Transverse colon (tissue), 4 donors: ENCODE data around the gene ZFHX2. TPM values are rescaled to one million over a fixed set of nuclear protein-coding genes. Genes with fewer than 3 reads are reported as not detected.

Experiments used
- DNase-seq: peaks from one replicate; pipeline ENCODE4 v3.0.0-alpha.2; 2019
- H3K27ac ChIP-seq, 4 donors: fragments of 200-600 bp; sonication (generic); 2 replicates each; pipeline ENCODE4 v1.5.1; 2016 to 2018; ENCODE audit warnings: inconsistent platforms in 4 of 4
- H3K27me3 ChIP-seq: fragments of 200-600 bp; sonication (generic); 2 replicates; pipeline ENCODE4 v1.5.1; 2017; ENCODE audit warnings: inconsistent platforms
- H3K36me3 ChIP-seq, 4 donors: fragments of 200-600 bp; sonication (generic); 2 replicates each; pipeline ENCODE4 v1.5.1; 2017 to 2019; ENCODE audit warnings: inconsistent platforms in 4 of 4
- H3K4me1 ChIP-seq, 4 donors: fragments of 200-600 bp; sonication (generic); 2 replicates each; pipeline ENCODE4 v1.5.1; 2017 to 2020; ENCODE audit warnings: inconsistent platforms in 4 of 4
- H3K4me3 ChIP-seq, 4 donors: fragments of 200-600 bp; sonication (generic); 1 replicate in 1 of 4; 2 replicates in 3 of 4; pipeline versions ENCODE4 v1.5.1 to v1.6.1; 2017 to 2019; ENCODE audit warnings: inconsistent platforms in 4 of 4
- H3K9me3 ChIP-seq, 2 donors: fragments of 200-600 bp; sonication (generic); 2 replicates each; pipeline ENCODE4 v1.5.1; 2017 to 2019; ENCODE audit warnings: inconsistent platforms in 2 of 2
- CTCF ChIP-seq, 5 experiments: fragments of 200-600 bp in 3 of 5; fragments of 450-650 bp in 2 of 5; sonication (generic) in 3 of 5; IDR thresholded peaks; 1 replicate in 2 of 5; 2 replicates in 3 of 5; pipeline ENCODE4 v1.5.1; 2016 to 2017; ENCODE audit warnings: antibody characterized with exemption in 5 of 5, inconsistent platforms in 3 of 5, mild to moderate bottlenecking in 2 of 5, moderate library complexity in 1 of 5
- EP300 ChIP-seq: sonication (generic); formaldehyde crosslinking; IDR thresholded peaks from one replicate; pipeline ENCODE4 v1.6.1; 2017; ENCODE audit warnings: antibody characterized with exemption, low read depth
- POLR2A ChIP-seq: fragments of 450-650 bp; IDR thresholded peaks from one replicate; pipeline ENCODE4 v1.6.1; 2016; ENCODE audit warnings: antibody characterized with exemption, mild to moderate bottlenecking, moderate library complexity
- POLR2AphosphoS5 ChIP-seq, 3 donors: sonication (generic); formaldehyde crosslinking; IDR thresholded peaks; one replicate each; pipeline ENCODE4 v1.6.1; 2016; ENCODE audit warnings: antibody characterized with exemption in 3 of 3
- WGBS, 2 donors: methylation state at CpG; one replicate each; pipeline ENCODE4 v1.1.5; 2018; ENCODE audit warnings: low coverage in 1 of 2; 5-methylcytosine and 5-hydroxymethylcytosine counted together
- in situ Hi-C, 4 donors: fragments of 200-750 bp; cut with MboI; loops; one replicate each; pipeline versions ENCODE4 v1.15.0 to v1.15.1; 2017; ENCODE audit warnings: low sequenced_read_pairs in 3 of 4, low pct_ligation_motif_present in 1 of 4, low pct_unique_long_range_greater_than_20kb in 1 of 4
- intact Hi-C: fragments of 100-400 bp; cut with DNase I; formaldehyde crosslinking; loops from one replicate; pipeline ENCODE4 v1.15.1; 2023; ENCODE audit warnings: low total_unique reads
- total RNA-seq, 4 donors: library from RNA; depleted of rRNA; stranded (reverse); fragments of >200 nt; gene quantifications; one replicate each; pipeline ENCODE4 v1.1.0, GENCODE V29; 2016

Gene ZFHX2
- total RNA-seq, 4 donors from 2014 or later, result 0.20 to 1.1 (median 0.68) TPM

- 19 to 23% methylated on average over 2 of the region's 2 CpGs for WGBS, 2 donors
- H3K9me3 ChIP-seq, result no peaks in the 10 kb centered on the region
- H3K4me3 ChIP-seq, result no peak overlapping the region
- no peak for DNase-seq
- peaks cover 12 to 28% (median 16%) of the 10 kb centered on the region in 4 donors for H3K4me1 ChIP-seq
- H3K36me3 ChIP-seq, result peaks cover 0 to 11% (median 0%) of the 10 kb centered on the region in 4 donors
- peak overlapping the region in 1 of 4 donors; percentile 92 for H3K27ac ChIP-seq
- intact Hi-C loops, result no loop called here
- TF ChIP-seq EP300 (no peak), POLR2AphosphoS5 (IDR thresholded peaks at IDR 0.05) (no peak), POLR2A (no peak), CTCF (IDR thresholded peaks at IDR 0.05) (no peak)
- in situ Hi-C loops, result loop anchor here in 3 of 4 donors (5.0 to 25.0 kb wide), 3 partner anchors 80 to 220 kb away; no protein-coding TSS in a partner anchor
- no peaks in the 10 kb centered on the region for H3K27me3 ChIP-seq
These were observed 6.0 kb upstream of the ZFHX2 start for GRCh38 chr14:23557521-23557920.

- WGBS, 2 donors, result 0 to 30% methylated on average over 2 to 17 of the region's 17 CpGs
- no peaks in the 10 kb centered on the region for H3K27me3 ChIP-seq
- peaks cover 13 to 30% (median 17%) of the 10 kb centered on the region in 4 donors for H3K4me1 ChIP-seq
- peak overlapping the region; percentile 60 to 93 (median 86) for H3K4me3 ChIP-seq
- in situ Hi-C loops, result loop anchor here in 3 of 4 donors (5.0 to 25.0 kb wide), 3 partner anchors 80 to 220 kb away; no protein-coding TSS in a partner anchor
- TF ChIP-seq POLR2A (no peak), POLR2AphosphoS5 (IDR thresholded peaks at IDR 0.05) (no peak), EP300 (no peak), CTCF (IDR thresholded peaks at IDR 0.05) (no peak)
- intact Hi-C loops, result no loop called here
- H3K36me3 ChIP-seq, result peaks cover 0 to 11% (median 0%) of the 10 kb centered on the region in 4 donors
- peak overlapping the region; percentile 92 to 95 (median 94) for H3K27ac ChIP-seq
- H3K9me3 ChIP-seq, result no peaks in the 10 kb centered on the region
- DNase-seq, result no peak
These were observed 5.3 kb upstream of the ZFHX2 start for GRCh38 chr14:23556700-23557440.

- Histone ChIP-seq H3K4me1 (peaks cover 15 to 33% (median 20%) of the 10 kb centered on the region in 4 donors), H3K36me3 (peaks cover 0 to 4% (median 0%) of the 10 kb centered on the region in 4 donors), H3K27ac (peak within 1 kb of the TSS; percentile 92 to 95 (median 94)), H3K9me3 (no peaks in the 10 kb centered on the region), H3K27me3 (no peaks in the 10 kb centered on the region), H3K4me3 (peak within 1 kb of the TSS; percentile 60 to 93 (median 86))
- WGBS, 2 donors, result 1% methylated on average over 34 of the region's 54 CpGs; no CpG with 5 or more reads in 1 of the 2 donors
- intact Hi-C loops (no loop called here), in situ Hi-C loops (loop anchor here in 3 of 4 donors (5.0 to 25.0 kb wide), 3 partner anchors 79 to 219 kb away; no protein-coding TSS in a partner anchor)
- peak; percentile 94 for DNase-seq
- peak; percentile 50 for TF ChIP-seq POLR2A
- TF ChIP-seq CTCF (IDR thresholded peaks at IDR 0.05), result peak in 1 of 5 experiments; percentile 11
- TF ChIP-seq POLR2AphosphoS5 (IDR thresholded peaks at IDR 0.05), result peak; percentile 44 to 76 (median 61)
- no peak for TF ChIP-seq EP300
These were observed 4.5 kb upstream of the ZFHX2 start, which contains the start of gene THTPA for GRCh38 chr14:23555882-23556699. Gene THTPA (plus strand): TSS chr14:23556271. CDS start chr14:23556758, 487 bp downstream.
